Stimulated activated CD4-positive, alpha-beta T cell treated with anti-CD3 and anti-CD28 coated beads, Interleukin-4, amount 100 ng/mL, for 4 hours (primary cell): ENCODE measurements around the gene CRB3.

Experiments
- DNase-seq, 2 experiments: peaks; one replicate each; pipeline ENCODE4 v3.0.0-alpha.2; 2020

CRB3 gene

GRCh38 chr19:6470173-6470572 lies 6.1 kb downstream of the CRB3 start:
- no peak for DNase-seq

GRCh38 chr19:6471076-6471475 lies 7.0 kb downstream of the CRB3 start:
- DNase-seq, result no peak

GRCh38 chr19:6472713-6473112 lies 8.6 kb downstream of the CRB3 start:
- DNase-seq, result no peak

GRCh38 chr19:6473647-6474046 lies 9.6 kb downstream of the CRB3 start:
- DNase-seq, result no peak

GRCh38 chr19:6475321-6476108 lies 11.4 kb downstream of the CRB3 start:
- no peak for DNase-seq

GRCh38 chr19:6476155-6476895 lies 12.3 kb downstream of the CRB3 start:
- peak; percentile 34 to 44 for DNase-seq

GRCh38 chr19:6476896-6477431 lies 12.9 kb downstream of the CRB3 start:
- DNase-seq, result no peak

- DNase-seq, result no peak
These were observed 14.7 kb downstream of the CRB3 start for GRCh38 chr19:6478815-6479214.

GRCh38 chr19:6479836-6480398 lies 15.8 kb downstream of the CRB3 start:
- no peak for DNase-seq

GRCh38 chr19:6480848-6481415 lies 16.9 kb downstream of the CRB3 start:
- DNase-seq, result peak in 1 of 2 experiments; percentile 52

GRCh38 chr19:6481541-6482342 lies 17.7 kb downstream of the CRB3 start, which contains the start of gene DENND1C:
Gene DENND1C (minus strand): TSS chr19:6481787. CDS start chr19:6481695, 92 bp downstream.
- DNase-seq, result peak; percentile 62 to 65

- no peak for DNase-seq
These were observed 18.2 kb downstream of the CRB3 start for GRCh38 chr19:6482343-6482686.

GRCh38 chr19:6483235-6483634 lies 19.2 kb downstream of the CRB3 start:
- no peak for DNase-seq

- no peak for DNase-seq
These were observed 20.2 kb downstream of the CRB3 start for GRCh38 chr19:6484230-6484629.

- DNase-seq, result no peak
These were observed 20.8 kb downstream of the CRB3 start for GRCh38 chr19:6484831-6485230.

GRCh38 chr19:6489278-6490061 lies 25.4 kb downstream of the CRB3 start:
- DNase-seq, result no peak

- DNase-seq, result no peak
These were observed 26.1 kb downstream of the CRB3 start for GRCh38 chr19:6490134-6490533.

GRCh38 chr19:6491802-6492592 lies 27.9 kb downstream of the CRB3 start:
- DNase-seq, result no peak

- DNase-seq, result no peak
These were observed 30.5 kb downstream of the CRB3 start for GRCh38 chr19:6494438-6495036.

- DNase-seq, result no peak
These were observed 31.9 kb downstream of the CRB3 start for GRCh38 chr19:6495947-6496346.
